Ishikawa (cell line): ENCODE data around the gene PLCB1.

Experiments used
- EP300 ChIP-seq: IDR thresholded peaks from 2 replicates; pipeline ENCODE4 v1.6.1; 2012; ENCODE audit warnings: borderline replicate concordance
- FOXM1 ChIP-seq: IDR thresholded peaks from 2 replicates; pipeline ENCODE4 v1.6.1; 2012; ENCODE audit warnings: low read depth, borderline replicate concordance
- MAX ChIP-seq: IDR thresholded peaks from 2 replicates; pipeline ENCODE4 v1.6.1; 2012
- TAF1 ChIP-seq: IDR thresholded peaks from 2 replicates; pipeline ENCODE4 v1.6.1; 2012; ENCODE audit warnings: low read depth, mild to moderate bottlenecking

GRCh38 chr20:8129211-8129976, 2.7 kb upstream of the PLCB1 start:
- TF ChIP-seq EP300 = no peak
- TF ChIP-seq FOXM1 = no peak
- no peak for TF ChIP-seq TAF1
- no peak for TF ChIP-seq MAX
